Measurements from ENCODE around the gene WDR88.

- TF ChIP-seq CTCF (IDR thresholded peaks at IDR 0.05; ENCODE audit: insufficient read depth, low read depth, low read length): no peak
- TF ChIP-seq EZH2 (IDR thresholded peaks at IDR 0.05; ENCODE audit: insufficient read depth, low read length): no peak
Observed at GRCh38 chr19:33114312-33114711, 17.6 kb upstream of the WDR88 start.

All from astrocyte (in vitro differentiated cells and primary cell).